ENCODE data around the gene SPAM1. TPM values are rescaled to one million over a fixed set of nuclear protein-coding genes. Genes with fewer than 3 reads are reported as not detected.

Gene SPAM1
- total RNA-seq, 2 experiments from 2014 or later: not detected

DNA sequence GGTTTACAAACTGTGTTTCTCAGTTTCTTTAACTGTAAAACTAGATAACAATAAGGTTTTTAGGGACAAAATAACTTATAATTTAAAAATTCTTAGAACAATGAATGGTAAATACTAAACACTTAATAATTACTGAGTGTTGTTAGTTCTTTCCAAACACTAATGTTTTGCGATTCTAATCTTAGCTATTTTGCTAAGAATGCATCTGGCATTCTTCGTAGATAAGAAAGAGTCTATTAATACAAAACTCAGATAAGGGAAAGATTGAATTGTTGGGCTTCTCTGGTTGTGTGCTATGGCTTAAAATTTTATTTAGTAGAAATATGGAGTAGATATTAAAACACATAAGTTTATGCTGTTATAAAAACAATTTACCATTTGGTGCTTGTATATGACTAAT, 62.4 kb downstream of the SPAM1 start:
- ChIA-PET POLR2A (no interaction called here), CTCF (no interaction called here)
- DNase-seq: no peak

DNA sequence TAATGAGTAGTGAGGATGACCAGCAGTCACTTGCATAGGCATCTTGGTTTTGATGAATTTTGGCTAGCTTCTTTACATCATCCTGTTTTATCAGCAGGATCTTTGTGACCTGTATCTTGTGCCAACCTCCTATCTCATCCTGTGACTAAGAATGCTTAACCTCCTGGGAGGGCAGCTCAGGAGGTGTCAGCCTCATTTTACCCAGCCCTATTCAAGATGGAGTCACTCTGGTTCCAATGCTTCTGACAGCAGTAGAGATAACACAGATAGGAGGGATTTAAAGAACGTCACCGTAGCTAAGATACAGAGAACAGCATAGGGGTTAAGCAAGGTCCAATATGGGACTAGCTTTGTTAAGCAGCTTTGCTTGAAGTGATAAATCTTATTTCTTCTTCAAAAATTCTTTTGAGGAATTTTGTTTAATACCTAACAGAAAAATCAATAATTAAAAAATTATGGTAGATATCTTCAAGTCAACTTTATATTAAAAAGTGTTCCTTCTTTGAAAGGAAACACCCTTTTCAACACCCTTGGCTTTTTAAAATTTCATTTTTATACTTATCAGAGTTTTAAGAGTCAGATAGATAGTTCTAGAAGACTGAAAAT, 68.0 kb downstream of the SPAM1 start:
- Histone ChIP-seq H3K4me1 (ENCODE audit: insufficient read depth, low read length) (no peaks in the 10 kb centered on the region), H3K27me3 (ENCODE audit: control insufficient read depth in 1 of 2, insufficient read depth in 2 of 2, low read length in 2 of 2) (no peaks in the 10 kb centered on the region), H3K4me3 (ENCODE audit: low read length) (no peak overlapping the region), H3K9me3 (ENCODE audit: control insufficient read depth in 1 of 2, insufficient read depth in 1 of 2, low read length in 2 of 2) (no peaks in the 10 kb centered on the region), H3K36me3 (ENCODE audit: insufficient read depth, low read length) (no peaks in the 10 kb centered on the region), H3K27ac (ENCODE audit: low read depth in 1 of 2, low read length in 2 of 2) (no peak overlapping the region)
- Mint-ChIP-seq H3K27ac (no peak overlapping the region), H3K9me3 (peaks cover 5% of the 10 kb centered on the region), H3K27me3 (peaks cover 11% of the 10 kb centered on the region), H3K4me3 (no peak overlapping the region), H3K4me1 (ENCODE audit: low read depth) (no peaks in the 10 kb centered on the region), H3K36me3 (ENCODE audit: low read depth) (no peaks in the 10 kb centered on the region)
- ATAC-seq (ENCODE audit: poor library complexity) (no peak), DNase-seq (no peak)
- CTCF ChIA-PET: no interaction called here
- POLR2A ChIA-PET: no interaction called here
- intact Hi-C loops (cut with DNase I, micrococcal nuclease): no loop called here
- TF ChIP-seq, protein P1, sequence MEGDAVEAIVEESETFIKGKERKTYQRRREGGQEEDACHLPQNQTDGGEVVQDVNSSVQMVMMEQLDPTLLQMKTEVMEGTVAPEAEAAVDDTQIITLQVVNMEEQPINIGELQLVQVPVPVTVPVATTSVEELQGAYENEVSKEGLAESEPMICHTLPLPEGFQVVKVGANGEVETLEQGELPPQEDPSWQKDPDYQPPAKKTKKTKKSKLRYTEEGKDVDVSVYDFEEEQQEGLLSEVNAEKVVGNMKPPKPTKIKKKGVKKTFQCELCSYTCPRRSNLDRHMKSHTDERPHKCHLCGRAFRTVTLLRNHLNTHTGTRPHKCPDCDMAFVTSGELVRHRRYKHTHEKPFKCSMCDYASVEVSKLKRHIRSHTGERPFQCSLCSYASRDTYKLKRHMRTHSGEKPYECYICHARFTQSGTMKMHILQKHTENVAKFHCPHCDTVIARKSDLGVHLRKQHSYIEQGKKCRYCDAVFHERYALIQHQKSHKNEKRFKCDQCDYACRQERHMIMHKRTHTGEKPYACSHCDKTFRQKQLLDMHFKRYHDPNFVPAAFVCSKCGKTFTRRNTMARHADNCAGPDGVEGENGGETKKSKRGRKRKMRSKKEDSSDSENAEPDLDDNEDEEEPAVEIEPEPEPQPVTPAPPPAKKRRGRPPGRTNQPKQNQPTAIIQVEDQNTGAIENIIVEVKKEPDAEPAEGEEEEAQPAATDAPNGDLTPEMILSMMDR (IDR thresholded peaks at IDR 0.05): no peak

More for the DNA sequence above, 62.4 kb downstream of the SPAM1 start:
- peaks cover 6% of the 10 kb centered on the region for H3K27me3 Mint-ChIP-seq
- no peak overlapping the region for H3K27ac Mint-ChIP-seq
- intact Hi-C loops (cut with DNase I, micrococcal nuclease): no loop called here
- peaks cover 4% of the 10 kb centered on the region for H3K9me3 Mint-ChIP-seq
- no peaks in the 10 kb centered on the region for H3K9me3 ChIP-seq (ENCODE audit: control insufficient read depth in 1 of 2, insufficient read depth in 1 of 2, low read length in 2 of 2)
- no peak overlapping the region for H3K4me3 ChIP-seq (ENCODE audit: low read length)
- no peak for ATAC-seq (ENCODE audit: poor library complexity)
- H3K36me3 ChIP-seq (ENCODE audit: insufficient read depth, low read length): no peaks in the 10 kb centered on the region
- no peaks in the 10 kb centered on the region for H3K27me3 ChIP-seq (ENCODE audit: control insufficient read depth in 1 of 2, insufficient read depth in 2 of 2, low read length in 2 of 2)
- TF ChIP-seq, protein P1 (IDR thresholded peaks at IDR 0.05): no peak
- no peaks in the 10 kb centered on the region for H3K36me3 Mint-ChIP-seq (ENCODE audit: low read depth)
- no peaks in the 10 kb centered on the region for H3K4me1 ChIP-seq (ENCODE audit: insufficient read depth, low read length)
- H3K4me1 Mint-ChIP-seq (ENCODE audit: low read depth): no peaks in the 10 kb centered on the region
- no peak overlapping the region for H3K4me3 Mint-ChIP-seq
- H3K27ac ChIP-seq (ENCODE audit: low read depth in 1 of 2, low read length in 2 of 2): no peak overlapping the region

DNA sequence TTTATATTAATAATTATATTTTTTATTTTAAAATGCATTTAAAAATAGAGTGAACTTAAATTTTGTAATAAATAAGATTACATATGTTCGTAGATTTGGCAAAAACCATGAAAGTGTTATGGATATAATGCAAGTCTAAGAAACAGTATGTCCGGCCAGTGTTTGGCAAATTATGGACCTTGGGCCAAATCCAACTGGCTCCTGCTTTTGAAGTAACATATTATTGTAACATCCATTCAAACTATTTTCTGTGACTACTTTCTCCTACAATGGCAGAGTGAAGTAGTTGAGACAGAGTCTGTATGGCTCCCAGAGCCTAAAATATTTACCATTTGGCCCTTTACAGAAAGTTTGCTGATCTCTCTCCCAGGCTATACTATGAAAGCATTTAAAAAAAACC, 69.0 kb downstream of the SPAM1 start:
- Mint-ChIP-seq H3K27ac (no peak overlapping the region), H3K27me3 (peaks cover 11% of the 10 kb centered on the region), H3K4me1 (ENCODE audit: low read depth) (no peaks in the 10 kb centered on the region), H3K9me3 (peaks cover 6% of the 10 kb centered on the region), H3K36me3 (ENCODE audit: low read depth) (no peaks in the 10 kb centered on the region), H3K4me3 (no peak overlapping the region)
- ATAC-seq (ENCODE audit: poor library complexity) (no peak), DNase-seq (no peak)
- intact Hi-C loops (cut with DNase I, micrococcal nuclease): no loop called here
- H3K9me3 ChIP-seq (ENCODE audit: control insufficient read depth in 1 of 2, insufficient read depth in 1 of 2, low read length in 2 of 2): no peaks in the 10 kb centered on the region
- no peaks in the 10 kb centered on the region for H3K36me3 ChIP-seq (ENCODE audit: insufficient read depth, low read length)
- no peaks in the 10 kb centered on the region for H3K4me1 ChIP-seq (ENCODE audit: insufficient read depth, low read length)
- H3K4me3 ChIP-seq (ENCODE audit: low read length): no peak overlapping the region
- H3K27me3 ChIP-seq (ENCODE audit: control insufficient read depth in 1 of 2, insufficient read depth in 2 of 2, low read length in 2 of 2): no peaks in the 10 kb centered on the region
- POLR2A ChIA-PET: no interaction called here
- TF ChIP-seq, protein P1 (IDR thresholded peaks at IDR 0.05): no peak
- H3K27ac ChIP-seq (ENCODE audit: low read depth in 1 of 2, low read length in 2 of 2): no peak overlapping the region
- CTCF ChIA-PET: no interaction called here
